ENCODE results near the gene PLA2G4D.

The PLA2G4D gene

DNA sequence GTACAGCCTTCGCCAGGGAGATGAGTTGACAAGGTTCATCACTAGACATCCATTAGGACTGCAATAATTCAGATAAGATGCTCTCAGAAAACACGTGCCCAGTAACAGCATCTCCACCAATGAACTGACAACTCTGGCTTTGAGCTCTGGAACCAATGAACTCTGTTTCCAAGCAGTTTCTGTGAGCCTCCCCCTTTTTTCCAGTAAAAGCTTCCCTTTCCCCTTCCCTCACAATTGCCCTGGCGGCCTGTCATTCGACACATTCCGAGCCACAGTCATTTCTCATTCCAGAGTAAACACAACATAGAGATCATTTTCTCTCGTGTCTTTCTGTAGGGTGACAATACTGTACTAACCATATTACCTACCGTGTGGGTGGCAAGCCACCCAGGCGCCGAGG, 3.6 kb downstream of the PLA2G4D start:
- TF ChIP-seq EZH2 (IDR thresholded peaks at IDR 0.05; ENCODE audit: borderline replicate concordance, low read length) (no peak), CTCF (IDR thresholded peaks at IDR 0.05; ENCODE audit: low read length) (no peak)
- H3K27me3 ChIP-seq (ENCODE audit: insufficient read depth, low read length), result no peaks in the 10 kb centered on the region
- no peak overlapping the region for H3K27ac ChIP-seq (ENCODE audit: low read depth, low read length, poor library complexity, severe bottlenecking)
- H3K79me2 ChIP-seq (ENCODE audit: insufficient read depth, low read length), result no peaks in the 10 kb centered on the region
- H3K9me2 ChIP-seq (ENCODE audit: low read depth, low read length), result no peaks in the 10 kb centered on the region
- no peaks in the 10 kb centered on the region for H3K4me1 ChIP-seq (ENCODE audit: insufficient read depth, low read length, severe bottlenecking)
- H2AFZ ChIP-seq (ENCODE audit: low read length), result no peak overlapping the region
- H3K36me3 ChIP-seq (ENCODE audit: insufficient read depth, low read length), result no peaks in the 10 kb centered on the region
- no peak overlapping the region for H3K4me2 ChIP-seq (ENCODE audit: low read length)
- H4K20me1 ChIP-seq (ENCODE audit: insufficient read depth, low read length), result no peaks in the 10 kb centered on the region
- no peaks in the 10 kb centered on the region for H3F3A ChIP-seq (ENCODE audit: insufficient read depth, low read length)
- no peaks in the 10 kb centered on the region for H3K9me3 ChIP-seq (ENCODE audit: low read length)
- H3K9ac ChIP-seq (ENCODE audit: low read length), result no peak overlapping the region
- no peak overlapping the region for H3K4me3 ChIP-seq (ENCODE audit: low read depth, low read length, poor library complexity, severe bottlenecking)

- TF ChIP-seq EZH2 (IDR thresholded peaks at IDR 0.05; ENCODE audit: borderline replicate concordance, low read length) (no peak), CTCF (IDR thresholded peaks at IDR 0.05; ENCODE audit: low read length) (no peak)
- Histone ChIP-seq H3K36me3 (ENCODE audit: insufficient read depth, low read length) (no peaks in the 10 kb centered on the region), H3K27me3 (ENCODE audit: insufficient read depth, low read length) (no peaks in the 10 kb centered on the region), H4K20me1 (ENCODE audit: insufficient read depth, low read length) (no peaks in the 10 kb centered on the region), H3F3A (ENCODE audit: insufficient read depth, low read length) (no peaks in the 10 kb centered on the region), H3K4me3 (ENCODE audit: low read depth, low read length, poor library complexity, severe bottlenecking) (no peak overlapping the region), H3K9me2 (ENCODE audit: low read depth, low read length) (no peaks in the 10 kb centered on the region), H3K79me2 (ENCODE audit: insufficient read depth, low read length) (no peaks in the 10 kb centered on the region), H3K4me2 (ENCODE audit: low read length) (no peak overlapping the region), H3K9me3 (ENCODE audit: low read length) (no peaks in the 10 kb centered on the region), H2AFZ (ENCODE audit: low read length) (no peak overlapping the region), H3K27ac (ENCODE audit: low read depth, low read length, poor library complexity, severe bottlenecking) (no peak overlapping the region), H3K9ac (ENCODE audit: low read length) (no peak overlapping the region), H3K4me1 (ENCODE audit: insufficient read depth, low read length, severe bottlenecking) (no peaks in the 10 kb centered on the region)
These were observed 4.0 kb downstream of the PLA2G4D start for GRCh38 chr15:42090370-42090769.

DNA sequence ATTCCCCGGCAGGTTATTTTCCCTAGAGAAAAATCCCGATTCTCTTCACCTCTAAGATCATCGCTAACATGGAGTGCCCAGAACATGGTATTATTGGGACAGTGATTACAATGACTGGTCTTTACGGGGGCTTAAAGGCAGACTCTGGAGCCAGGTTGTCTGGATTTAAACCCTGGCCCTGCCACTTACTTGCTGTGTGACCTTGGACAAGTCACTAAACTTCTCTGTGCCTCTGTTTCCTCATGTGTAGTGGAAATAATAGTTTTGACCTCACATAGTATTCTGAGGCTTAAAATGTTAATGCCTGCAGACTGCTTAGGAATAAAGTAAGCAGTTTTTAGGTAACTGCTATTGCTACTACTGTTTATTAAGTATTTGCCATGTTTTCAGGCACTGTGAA, 4.4 kb downstream of the PLA2G4D start:
- no peaks in the 10 kb centered on the region for H3K36me3 ChIP-seq (ENCODE audit: insufficient read depth, low read length)
- no peaks in the 10 kb centered on the region for H3K27me3 ChIP-seq (ENCODE audit: insufficient read depth, low read length)
- no peaks in the 10 kb centered on the region for H3K4me1 ChIP-seq (ENCODE audit: insufficient read depth, low read length, severe bottlenecking)
- no peak overlapping the region for H3K4me2 ChIP-seq (ENCODE audit: low read length)
- H3K79me2 ChIP-seq (ENCODE audit: insufficient read depth, low read length), result no peaks in the 10 kb centered on the region
- TF ChIP-seq CTCF (IDR thresholded peaks at IDR 0.05; ENCODE audit: low read length) (no peak), EZH2 (IDR thresholded peaks at IDR 0.05; ENCODE audit: borderline replicate concordance, low read length) (no peak)
- H3K9ac ChIP-seq (ENCODE audit: low read length), result no peak overlapping the region
- H3K9me2 ChIP-seq (ENCODE audit: low read depth, low read length), result no peaks in the 10 kb centered on the region
- no peak overlapping the region for H2AFZ ChIP-seq (ENCODE audit: low read length)
- no peak overlapping the region for H3K4me3 ChIP-seq (ENCODE audit: low read depth, low read length, poor library complexity, severe bottlenecking)
- no peaks in the 10 kb centered on the region for H3F3A ChIP-seq (ENCODE audit: insufficient read depth, low read length)
- no peak overlapping the region for H3K27ac ChIP-seq (ENCODE audit: low read depth, low read length, poor library complexity, severe bottlenecking)
- H3K9me3 ChIP-seq (ENCODE audit: low read length), result no peaks in the 10 kb centered on the region
- H4K20me1 ChIP-seq (ENCODE audit: insufficient read depth, low read length), result no peaks in the 10 kb centered on the region
